HepG2 (cell line): Measurements from ENCODE around the gene DDR2. TPM values are rescaled to one million over a fixed set of nuclear protein-coding genes. Genes with fewer than 3 reads are reported as not detected.

Source experiments
- ATAC-seq: fragments of 200-7000 bp; cut with Tn5 transposase; 3 replicates; pipeline ENCODE4 v1.9.1; 2020; ENCODE audit warnings: mild to moderate bottlenecking, moderate library complexity
- BruUV-seq: library from RNA; stranded (reverse); fragments of 400-500 nt; replicated peaks from 2 replicates; lab custom pipeline; 2021; lab: Mats Ljungman, UMichigan
- CTCF ChIA-PET: fragments of 300-600 bp; formaldehyde crosslinking; extraction: SDS; loops from one replicate; lab custom pipeline; 2021; ENCODE audit warnings: low total read pairs, inconsistent platforms, low intra/inter-chr PET ratio; lab: Yijun Ruan, JAX
- POLR2A ChIA-PET: fragments of 350-600 bp; sonication (Branson Sonifier 250); formaldehyde crosslinking; loops from one replicate; lab custom pipeline; 2020; ENCODE audit warnings: antibody characterized with exemption, inconsistent platforms; lab: Yijun Ruan, JAX
- DNase-seq: peaks from one replicate; pipeline ENCODE4 v3.0.0-alpha.2; 2015; ENCODE audit warnings: low spot score
- FAIRE-seq: peaks from 3 replicates; lab custom pipeline; 2011; peaks lifted over from hg19 to GRCh38; lab: Jason Lieb, UNC
- H2AFZ ChIP-seq: one replicate; pipeline ENCODE4 v1.6.1; 2011; ENCODE audit warnings: low read length, inconsistent platforms
- H3K27ac ChIP-seq: fragments of 300-600 bp; 3 replicates; pipeline ENCODE4 v1.8.0; 2011; ENCODE audit warnings: mixed run types, mild to moderate bottlenecking, mixed read lengths, low read length, inconsistent platforms; ENCODE audit not compliant: insufficient read depth; ENCODE audit errors: extremely low read length
- H3K27me3 ChIP-seq, 2 experiments: fragments of 200-600 bp in 1 of 2; 2 replicates in 1 of 2; 3 replicates in 1 of 2; pipeline versions ENCODE4 v1.6.0 to v1.8.0; 2011; ENCODE audit warnings: low read length in 2 of 2, mild to moderate bottlenecking in 2 of 2, moderate library complexity in 2 of 2, inconsistent platforms in 1 of 2; ENCODE audit not compliant: insufficient read depth in 2 of 2, control insufficient read depth in 1 of 2
- H3K36me3 ChIP-seq, 2 experiments: fragments of 200-600 bp in 1 of 2; replicated peaks in 1 of 2; 2 replicates in 1 of 2; 3 replicates in 1 of 2; pipeline versions ENCODE4 v1.5.1 to v1.8.0; 2011; ENCODE audit warnings: low read length in 2 of 2, inconsistent platforms in 1 of 2; ENCODE audit not compliant: insufficient read depth in 2 of 2, control insufficient read depth in 1 of 2
- H3K4me1 ChIP-seq: 2 replicates; pipeline ENCODE4 v1.5.1; 2012; ENCODE audit warnings: low read length, inconsistent platforms; ENCODE audit not compliant: insufficient read depth
- H3K4me2 ChIP-seq: 2 replicates; pipeline ENCODE4 v1.6.0; 2011; ENCODE audit warnings: low read depth, low read length, inconsistent platforms
- H3K4me3 ChIP-seq, 3 experiments: fragments of 200-600 bp in 1 of 3; sonication (generic), shearing (Covaris generic) in 1 of 3; replicated peaks in 1 of 3; 2 replicates each; pipeline ENCODE4 v1.5.1; 2011 to 2016; ENCODE audit warnings: low read length in 3 of 3, inconsistent platforms in 2 of 3, low read depth in 2 of 3, mild to moderate bottlenecking in 2 of 3, control low read depth in 1 of 3, mixed read lengths in 1 of 3; ENCODE audit not compliant: insufficient read depth in 1 of 3
- H3K79me2 ChIP-seq: one replicate; pipeline ENCODE4 v1.6.1; 2011; ENCODE audit warnings: low read length, inconsistent platforms; ENCODE audit not compliant: insufficient read depth
- H3K9ac ChIP-seq: 2 replicates; pipeline ENCODE4 v1.6.0; 2011; ENCODE audit warnings: mild to moderate bottlenecking, low read depth, low read length, inconsistent platforms; ENCODE audit not compliant: insufficient read depth
- H3K9me3 ChIP-seq: 2 replicates; pipeline ENCODE4 v1.5.1; 2012; ENCODE audit warnings: mild to moderate bottlenecking, low read length
- H4K20me1 ChIP-seq: 2 replicates; pipeline ENCODE4 v1.6.0; 2011; ENCODE audit warnings: inconsistent platforms, mild to moderate bottlenecking, low read length, moderate library complexity; ENCODE audit not compliant: insufficient read depth
- CEBPB ChIP-seq: IDR thresholded peaks from 2 replicates; pipeline ENCODE4 v1.6.1; 2011; ENCODE audit warnings: low read depth, low read length, improper control_type of control experiment, borderline replicate concordance
- HDAC6 ChIP-seq: fragments of 200-600 bp; sonication (generic); IDR thresholded peaks from 2 replicates; pipeline ENCODE4 v1.7.0; 2017; ENCODE audit warnings: mild to moderate bottlenecking, antibody characterized with exemption, low read length, low read depth
- HNF4G ChIP-seq, 2 experiments: sonication (generic) in 1 of 2; formaldehyde crosslinking in 1 of 2; IDR thresholded peaks; 2 replicates each; pipeline versions ENCODE4 v1.4.0 to v1.6.1; 2011 to 2020; ENCODE audit warnings: borderline replicate concordance in 2 of 2, low read depth in 2 of 2, mild to moderate bottlenecking in 2 of 2, low read length in 1 of 2, missing genetic modification reagents in 1 of 2, moderate library complexity in 1 of 2
- KAT2B ChIP-seq: fragments of 150-350 bp; IDR thresholded peaks from 2 replicates; pipeline ENCODE4 v1.6.1; 2014; ENCODE audit warnings: low read depth, low read length, borderline replicate concordance
- NRL ChIP-seq: sonication (generic); formaldehyde crosslinking; IDR thresholded peaks from 2 replicates; pipeline ENCODE4 v1.5.0; 2020; ENCODE audit warnings: missing genetic modification reagents, mild to moderate bottlenecking, moderate library complexity, borderline replicate concordance
- RFX1 ChIP-seq: fragments of 450-650 bp; IDR thresholded peaks from 2 replicates; pipeline ENCODE4 v1.6.1; 2017
- ZNF253 ChIP-seq: sonication (generic); formaldehyde crosslinking; IDR thresholded peaks from 2 replicates; pipeline ENCODE4 v1.8.0; 2022; ENCODE audit warnings: mild to moderate bottlenecking, missing genetic modification reagents, borderline replicate concordance
- ZNF550 ChIP-seq: sonication (generic); formaldehyde crosslinking; IDR thresholded peaks from 2 replicates; pipeline ENCODE4 v1.4.0; 2020; ENCODE audit warnings: mild to moderate bottlenecking, missing genetic modification reagents, borderline replicate concordance
- ZNF562 ChIP-seq: sonication (generic); formaldehyde crosslinking; IDR thresholded peaks from 2 replicates; pipeline ENCODE4 v1.8.0; 2022; ENCODE audit warnings: missing genetic modification reagents, borderline replicate concordance
- ZNF670 ChIP-seq: sonication (generic); formaldehyde crosslinking; IDR thresholded peaks from 2 replicates; pipeline ENCODE4 v1.8.0; 2022; ENCODE audit warnings: mild to moderate bottlenecking, missing genetic modification reagents, borderline replicate concordance
- WGBS: methylation state at CpG from one replicate; pipeline ENCODE4 v1.1.6; 2017; ENCODE audit warnings: low lambda C conversion rate; 5-methylcytosine and 5-hydroxymethylcytosine counted together
- in situ Hi-C: cut with HindIII; loops from 2 replicates; pipeline ENCODE4 v1.10.0; 2017; ENCODE audit warnings: low pct_unique_long_range_greater_than_20kb; ENCODE audit not compliant: extremely low pct_ligation_motif_present
- intact Hi-C: fragments of 100-400 bp; cut with micrococcal nuclease; formaldehyde crosslinking; loops from one replicate; pipeline ENCODE4 v1.10.0; 2022; ENCODE audit not compliant: unreplicated experiment
- polyA plus RNA-seq, 8 experiments: library from polyadenylated mRNA; depleted of rRNA in 3 of 8; stranded (reverse) in 7 of 8; unstranded in 1 of 8; fragments of >200 nt; fragmentation: Illumina TruSeq in 4 of 8; extraction: Trizol in 4 of 8; gene quantifications; 2 replicates each; pipeline versions ENCODE4 v1.2.1 to v1.2.3, GENCODE V29; 2011 to 2016; ENCODE audit warnings: low read depth in 4 of 8, missing spikeins in 1 of 8, mixed read lengths in 1 of 8; ENCODE audit not compliant: insufficient read depth in 1 of 8
- total RNA-seq, 5 experiments: library from RNA; depleted of rRNA; stranded (reverse); fragments of >200 nt; fragmentation: Illumina TruSeq; extraction: Trizol; gene quantifications; 2 replicates each; pipeline ENCODE4 v1.2.3, GENCODE V29; 2016; ENCODE audit warnings: low read depth in 1 of 5
- TF ChIP-seq, protein P1 (sequence below), 2 experiments: sonication (generic) in 1 of 2; formaldehyde crosslinking in 1 of 2; IDR thresholded peaks; 2 replicates each; pipeline versions ENCODE4 v1.5.1 to v1.6.1; 2011 to 2020; ENCODE audit warnings: borderline replicate concordance in 1 of 2, low read depth in 1 of 2, low read length in 1 of 2, mild to moderate bottlenecking in 1 of 2, missing genetic modification reagents in 1 of 2, moderate library complexity in 1 of 2
- TF ChIP-seq, protein P2 (sequence below): sonication (generic); formaldehyde crosslinking; IDR thresholded peaks from 2 replicates; pipeline ENCODE4 v1.4.0; 2020; ENCODE audit warnings: low read depth, mild to moderate bottlenecking, missing genetic modification reagents
- TF ChIP-seq, protein P3 (sequence below): fragments of 450-650 bp; IDR thresholded peaks from 2 replicates; pipeline ENCODE4 v1.6.1; 2017
- TF ChIP-seq, protein P4 (sequence below): sonication (generic); formaldehyde crosslinking; IDR thresholded peaks from 2 replicates; pipeline ENCODE4 v1.4.0; 2020; ENCODE audit warnings: missing genetic modification reagents

Gene DDR2
- total and polyA plus RNA-seq, 2 of the 13 experiments (the other 11 are each of a cell fraction or from before 2014, with no cell fraction given): 0.36 to 0.38 TPM

DNA sequence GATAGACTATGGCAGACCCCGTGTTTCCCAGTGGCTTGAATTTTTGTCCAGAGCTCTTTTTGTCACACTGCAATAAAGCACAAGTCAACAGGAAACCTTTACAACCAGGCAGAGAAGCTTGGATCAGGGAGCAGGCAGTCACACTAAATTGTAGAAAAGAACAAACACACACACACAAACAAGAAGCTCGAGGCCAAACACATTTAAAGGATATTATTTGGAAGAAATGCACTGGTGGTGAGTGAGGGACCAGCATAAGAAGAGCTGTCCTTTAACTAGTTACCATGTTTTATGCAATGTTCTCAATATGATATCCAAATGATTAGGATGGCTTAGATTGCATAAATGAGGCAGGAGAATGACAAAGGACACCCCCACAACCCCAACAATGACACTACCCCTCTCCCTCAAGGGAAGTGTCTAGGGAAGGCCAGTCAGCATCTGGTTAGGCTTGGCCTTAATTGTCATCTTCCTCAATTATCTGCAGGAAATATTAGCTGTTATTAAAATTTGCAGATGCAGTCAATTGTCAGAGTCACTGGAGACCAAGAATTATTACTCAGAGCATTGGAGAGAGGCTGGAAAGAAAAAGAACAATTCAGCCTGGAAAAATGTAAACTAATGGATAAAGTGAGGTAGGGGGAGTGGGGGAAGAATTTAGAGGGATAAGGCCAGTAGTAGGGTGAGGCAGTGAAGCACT is 35.3 kb downstream of the DDR2 start:
- ATAC-seq: no peak
- Histone ChIP-seq H3K27ac (no peak overlapping the region), H3K4me2 (no peak overlapping the region), H3K27me3 (no peaks in the 10 kb centered on the region; a peak in 1 of 5 replicates), H3K4me3 (no peak overlapping the region), H3K79me2 (no peaks in the 10 kb centered on the region), H3K36me3 (no peaks in the 10 kb centered on the region), H4K20me1 (no peaks in the 10 kb centered on the region), H3K4me1 (no peaks in the 10 kb centered on the region), H3K9ac (no peak overlapping the region), H2AFZ (no peak overlapping the region), H3K9me3 (no peaks in the 10 kb centered on the region)
- WGBS: 45% methylated on average over 2 of the region's 2 CpGs
- BruUV-seq: no TSS peak
- FAIRE-seq: no peak
- ChIA-PET CTCF (no interaction called here), POLR2A (no interaction called here)
- intact Hi-C loops: no loop called here
- no peak for DNase-seq
- in situ Hi-C loops: no loop called here
- TF ChIP-seq, protein P1, sequence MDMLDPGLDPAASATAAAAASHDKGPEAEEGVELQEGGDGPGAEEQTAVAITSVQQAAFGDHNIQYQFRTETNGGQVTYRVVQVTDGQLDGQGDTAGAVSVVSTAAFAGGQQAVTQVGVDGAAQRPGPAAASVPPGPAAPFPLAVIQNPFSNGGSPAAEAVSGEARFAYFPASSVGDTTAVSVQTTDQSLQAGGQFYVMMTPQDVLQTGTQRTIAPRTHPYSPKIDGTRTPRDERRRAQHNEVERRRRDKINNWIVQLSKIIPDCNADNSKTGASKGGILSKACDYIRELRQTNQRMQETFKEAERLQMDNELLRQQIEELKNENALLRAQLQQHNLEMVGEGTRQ (IDR thresholded peaks at IDR 0.05; ENCODE audit: low read depth, low read length): no peak
- TF ChIP-seq, protein P1 (CRISPR knock-in tag; IDR thresholded peaks at IDR 0.05; ENCODE audit: borderline replicate concordance): no peak
- no peak for TF ChIP-seq CEBPB
- TF ChIP-seq ZNF562 (CRISPR knock-in tag): no peak
- no peak for TF ChIP-seq KAT2B
- TF ChIP-seq, protein P2, sequence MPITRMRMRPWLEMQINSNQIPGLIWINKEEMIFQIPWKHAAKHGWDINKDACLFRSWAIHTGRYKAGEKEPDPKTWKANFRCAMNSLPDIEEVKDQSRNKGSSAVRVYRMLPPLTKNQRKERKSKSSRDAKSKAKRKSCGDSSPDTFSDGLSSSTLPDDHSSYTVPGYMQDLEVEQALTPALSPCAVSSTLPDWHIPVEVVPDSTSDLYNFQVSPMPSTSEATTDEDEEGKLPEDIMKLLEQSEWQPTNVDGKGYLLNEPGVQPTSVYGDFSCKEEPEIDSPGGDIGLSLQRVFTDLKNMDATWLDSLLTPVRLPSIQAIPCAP (CRISPR knock-in tag): no peak
- TF ChIP-seq ZNF670 (CRISPR knock-in tag): no peak
- no peak for TF ChIP-seq HNF4G (IDR thresholded peaks at IDR 0.05; ENCODE audit: borderline replicate concordance, low read depth, low read length)
- TF ChIP-seq HNF4G (CRISPR knock-in tag; IDR thresholded peaks at IDR 0.05; ENCODE audit: borderline replicate concordance, low read depth): no peak
- no peak for TF ChIP-seq NRL (CRISPR knock-in tag)
- TF ChIP-seq ZNF550 (CRISPR knock-in tag): no peak
- TF ChIP-seq, protein P3, sequence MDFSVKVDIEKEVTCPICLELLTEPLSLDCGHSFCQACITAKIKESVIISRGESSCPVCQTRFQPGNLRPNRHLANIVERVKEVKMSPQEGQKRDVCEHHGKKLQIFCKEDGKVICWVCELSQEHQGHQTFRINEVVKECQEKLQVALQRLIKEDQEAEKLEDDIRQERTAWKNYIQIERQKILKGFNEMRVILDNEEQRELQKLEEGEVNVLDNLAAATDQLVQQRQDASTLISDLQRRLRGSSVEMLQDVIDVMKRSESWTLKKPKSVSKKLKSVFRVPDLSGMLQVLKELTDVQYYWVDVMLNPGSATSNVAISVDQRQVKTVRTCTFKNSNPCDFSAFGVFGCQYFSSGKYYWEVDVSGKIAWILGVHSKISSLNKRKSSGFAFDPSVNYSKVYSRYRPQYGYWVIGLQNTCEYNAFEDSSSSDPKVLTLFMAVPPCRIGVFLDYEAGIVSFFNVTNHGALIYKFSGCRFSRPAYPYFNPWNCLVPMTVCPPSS: no peak
- TF ChIP-seq, protein P4, sequence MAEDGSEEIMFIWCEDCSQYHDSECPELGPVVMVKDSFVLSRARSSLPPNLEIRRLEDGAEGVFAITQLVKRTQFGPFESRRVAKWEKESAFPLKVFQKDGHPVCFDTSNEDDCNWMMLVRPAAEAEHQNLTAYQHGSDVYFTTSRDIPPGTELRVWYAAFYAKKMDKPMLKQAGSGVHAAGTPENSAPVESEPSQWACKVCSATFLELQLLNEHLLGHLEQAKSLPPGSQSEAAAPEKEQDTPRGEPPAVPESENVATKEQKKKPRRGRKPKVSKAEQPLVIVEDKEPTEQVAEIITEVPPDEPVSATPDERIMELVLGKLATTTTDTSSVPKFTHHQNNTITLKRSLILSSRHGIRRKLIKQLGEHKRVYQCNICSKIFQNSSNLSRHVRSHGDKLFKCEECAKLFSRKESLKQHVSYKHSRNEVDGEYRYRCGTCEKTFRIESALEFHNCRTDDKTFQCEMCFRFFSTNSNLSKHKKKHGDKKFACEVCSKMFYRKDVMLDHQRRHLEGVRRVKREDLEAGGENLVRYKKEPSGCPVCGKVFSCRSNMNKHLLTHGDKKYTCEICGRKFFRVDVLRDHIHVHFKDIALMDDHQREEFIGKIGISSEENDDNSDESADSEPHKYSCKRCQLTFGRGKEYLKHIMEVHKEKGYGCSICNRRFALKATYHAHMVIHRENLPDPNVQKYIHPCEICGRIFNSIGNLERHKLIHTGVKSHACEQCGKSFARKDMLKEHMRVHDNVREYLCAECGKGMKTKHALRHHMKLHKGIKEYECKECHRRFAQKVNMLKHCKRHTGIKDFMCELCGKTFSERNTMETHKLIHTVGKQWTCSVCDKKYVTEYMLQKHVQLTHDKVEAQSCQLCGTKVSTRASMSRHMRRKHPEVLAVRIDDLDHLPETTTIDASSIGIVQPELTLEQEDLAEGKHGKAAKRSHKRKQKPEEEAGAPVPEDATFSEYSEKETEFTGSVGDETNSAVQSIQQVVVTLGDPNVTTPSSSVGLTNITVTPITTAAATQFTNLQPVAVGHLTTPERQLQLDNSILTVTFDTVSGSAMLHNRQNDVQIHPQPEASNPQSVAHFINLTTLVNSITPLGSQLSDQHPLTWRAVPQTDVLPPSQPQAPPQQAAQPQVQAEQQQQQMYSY (CRISPR knock-in tag): no peak
- no peak for TF ChIP-seq HDAC6
- no peak for TF ChIP-seq RFX1
- TF ChIP-seq ZNF253: no peak
